IMR-90 (cell line): Measurements from ENCODE around the gene EFHC2. TPM values are rescaled to one million over a fixed set of nuclear protein-coding genes. Genes with fewer than 3 reads are reported as not detected.

Experiments used
- ATAC-seq: fragments of 200-7000 bp; cut with Tn5 transposase; 2 replicates; pipeline ENCODE4 v1.9.1; 2020; ENCODE audit warnings: low read depth, mild to moderate bottlenecking, moderate library complexity
- BruUV-seq: library from RNA; stranded (reverse); fragments of 400-500 nt; replicated peaks from 2 replicates; lab custom pipeline; 2021; lab: Mats Ljungman, UMichigan
- CTCF ChIA-PET: fragments of 300-600 bp; formaldehyde crosslinking; extraction: SDS; loops from one replicate; lab custom pipeline; 2021; ENCODE audit warnings: antibody characterized with exemption; lab: Yijun Ruan, JAX
- POLR2A ChIA-PET: fragments of 300-600 bp; sonication (Branson Sonifier 250); formaldehyde crosslinking; loops from one replicate; lab custom pipeline; 2022; ENCODE audit warnings: antibody characterized with exemption; ENCODE audit not compliant: unreplicated experiment; lab: Charles Lee
- DNase-seq: peaks from one replicate; pipeline ENCODE4 v3.0.0; 2013
- H2AFZ ChIP-seq: replicated peaks from 2 replicates; pipeline ENCODE3; 2013; ENCODE audit warnings: low read length, mild to moderate bottlenecking; ENCODE audit not compliant: poor library complexity
- H2AK5ac ChIP-seq: 2 replicates; pipeline ENCODE4 v1.6.1; 2013; ENCODE audit warnings: low read depth, low read length, inconsistent platforms
- H2AK9ac ChIP-seq: replicated peaks from 2 replicates; pipeline ENCODE3; 2013; ENCODE audit warnings: mild to moderate bottlenecking, low read depth, low read length, moderate library complexity; ENCODE audit not compliant: poor library complexity
- H2BK120ac ChIP-seq: 2 replicates; pipeline ENCODE4 v1.6.1; 2013; ENCODE audit warnings: low read depth, low read length, inconsistent platforms
- H2BK15ac ChIP-seq: 3 replicates; pipeline ENCODE4 v1.6.1; 2013; ENCODE audit warnings: low read depth, low read length, inconsistent platforms
- H2BK20ac ChIP-seq: 2 replicates; pipeline ENCODE4 v1.6.1; 2013; ENCODE audit warnings: low read depth, mild to moderate bottlenecking, inconsistent platforms, low read length, moderate library complexity
- H2BK5ac ChIP-seq: 2 replicates; pipeline ENCODE4 v1.6.1; 2013; ENCODE audit warnings: mild to moderate bottlenecking, low read depth, low read length, inconsistent platforms; ENCODE audit not compliant: poor library complexity, severe bottlenecking
- H3K14ac ChIP-seq: replicated peaks from 2 replicates; pipeline ENCODE4 v1.6.1; 2013; ENCODE audit warnings: low read depth, low read length, inconsistent platforms
- H3K18ac ChIP-seq: 2 replicates; pipeline ENCODE4 v1.6.1; 2013; ENCODE audit warnings: low read depth, low read length, control low read depth
- H3K23ac ChIP-seq: 2 replicates; pipeline ENCODE4 v1.6.1; 2013; ENCODE audit warnings: low read depth, low read length, inconsistent platforms
- H3K27ac ChIP-seq: 2 replicates; pipeline ENCODE4 v1.5.1; 2013; ENCODE audit warnings: mild to moderate bottlenecking, control low read depth, low read length; ENCODE audit not compliant: insufficient read depth
- H3K27me3 ChIP-seq: 2 replicates; pipeline ENCODE4 v1.6.1; 2013; ENCODE audit warnings: low read length; ENCODE audit not compliant: control insufficient read depth, insufficient read depth
- H3K36me3 ChIP-seq: 2 replicates; pipeline ENCODE4 v1.6.1; 2013; ENCODE audit warnings: low read length, mixed read lengths; ENCODE audit not compliant: control insufficient read depth, insufficient read depth
- H3K4ac ChIP-seq: 2 replicates; pipeline ENCODE4 v1.6.1; 2013; ENCODE audit warnings: low read depth, low read length, inconsistent platforms
- H3K4me1 ChIP-seq: 2 replicates; pipeline ENCODE4 v1.6.1; 2013; ENCODE audit warnings: low read length, mixed read lengths; ENCODE audit not compliant: control insufficient read depth, insufficient read depth
- H3K4me2 ChIP-seq: 2 replicates; pipeline ENCODE4 v1.6.1; 2013; ENCODE audit warnings: low read depth, mild to moderate bottlenecking, control low read depth, low read length, moderate library complexity
- H3K4me3 ChIP-seq: 2 replicates; pipeline ENCODE4 v1.5.1; 2013; ENCODE audit warnings: low read depth, mild to moderate bottlenecking, control low read depth, low read length, moderate library complexity; ENCODE audit not compliant: insufficient read depth
- H3K56ac ChIP-seq: 2 replicates; pipeline ENCODE4 v1.6.1; 2013; ENCODE audit warnings: low read length, inconsistent platforms; ENCODE audit not compliant: insufficient read depth; ENCODE audit errors: extremely low read depth
- H3K79me1 ChIP-seq, 2 experiments: 2 replicates each; pipeline ENCODE4 v1.6.1; 2013; ENCODE audit warnings: low read length in 2 of 2, inconsistent platforms in 1 of 2, low read depth in 1 of 2
- H3K9ac ChIP-seq: 2 replicates; pipeline ENCODE4 v1.6.1; 2013; ENCODE audit warnings: low read depth, low read length, control low read depth
- H3K9me1 ChIP-seq: 2 replicates; pipeline ENCODE4 v1.6.1; 2013; ENCODE audit warnings: low read length, inconsistent platforms; ENCODE audit not compliant: insufficient read depth
- H3K9me3 ChIP-seq: 2 replicates; pipeline ENCODE4 v1.6.1; 2013; ENCODE audit warnings: low read length; ENCODE audit not compliant: control insufficient read depth, insufficient read depth
- H4K20me1 ChIP-seq: 2 replicates; pipeline ENCODE4 v1.6.1; 2013; ENCODE audit warnings: low read length, inconsistent platforms; ENCODE audit not compliant: insufficient read depth
- H4K5ac ChIP-seq: 2 replicates; pipeline ENCODE4 v1.6.1; 2013; ENCODE audit warnings: mild to moderate bottlenecking, low read depth, low read length, control low read depth
- H4K8ac ChIP-seq, 2 experiments: 2 replicates each; pipeline ENCODE4 v1.6.1; 2013; ENCODE audit warnings: low read depth in 2 of 2, low read length in 2 of 2, control low read depth in 1 of 2, inconsistent platforms in 1 of 2
- H4K91ac ChIP-seq: 2 replicates; pipeline ENCODE4 v1.6.1; 2013; ENCODE audit warnings: low read depth, low read length, inconsistent platforms; ENCODE audit not compliant: insufficient read depth
- BHLHE40 ChIP-seq: fragments of 150-350 bp; IDR thresholded peaks from 2 replicates; pipeline ENCODE4 v1.6.1; 2016; ENCODE audit warnings: mild to moderate bottlenecking, low read depth, low read length
- CEBPB ChIP-seq: IDR thresholded peaks from 2 replicates; pipeline ENCODE4 v1.6.1; 2012; ENCODE audit warnings: low read depth, low read length, improper control_type of control experiment
- CHD1 ChIP-seq: IDR thresholded peaks from 2 replicates; pipeline ENCODE4 v1.6.1; 2012; ENCODE audit warnings: low read depth, low read length, improper control_type of control experiment
- FOS ChIP-seq: fragments of 150-350 bp; IDR thresholded peaks from 2 replicates; pipeline ENCODE4 v1.6.1; 2016; ENCODE audit warnings: low read depth, low read length
- MAFK ChIP-seq: IDR thresholded peaks from 2 replicates; pipeline ENCODE4 v1.6.1; 2012; ENCODE audit warnings: low read depth, low read length, improper control_type of control experiment
- MAZ ChIP-seq: IDR thresholded peaks from 2 replicates; pipeline ENCODE4 v1.6.1; 2012; ENCODE audit warnings: low read depth, mild to moderate bottlenecking, low read length, improper control_type of control experiment, moderate library complexity, borderline replicate concordance
- POLR2A ChIP-seq: IDR thresholded peaks from 2 replicates; pipeline ENCODE4 v1.6.1; 2012; ENCODE audit warnings: mild to moderate bottlenecking, low read depth, low read length
- RAD21 ChIP-seq: IDR thresholded peaks from 2 replicates; pipeline ENCODE4 v1.6.1; 2012; ENCODE audit warnings: low read length, improper control_type of control experiment
- RFX5 ChIP-seq: IDR thresholded peaks from 2 replicates; pipeline ENCODE4 v1.8.0; 2012; ENCODE audit warnings: low read depth, mild to moderate bottlenecking, low read length, moderate library complexity
- WGBS, 2 experiments: methylation state at CpG; one replicate each; pipeline versions ENCODE4 v1.1.5 to v1.1.7; 2013; ENCODE audit warnings: missing lambda C conversion rate in 2 of 2; ENCODE audit not compliant: insufficient read length in 1 of 2; ENCODE audit errors: extremely low coverage in 2 of 2; 5-methylcytosine and 5-hydroxymethylcytosine counted together
- dilution Hi-C: fragments of 300-500 bp; cut with HindIII; formaldehyde crosslinking; loops from one replicate; pipeline ENCODE4 v1.14.3; 2018; ENCODE audit warnings: low sequenced_read_pairs; ENCODE audit not compliant: unreplicated experiment
- in situ Hi-C: fragments of 300-500 bp; cut with MboI; formaldehyde crosslinking; loops from 3 replicates; pipeline ENCODE4 v1.14.3; 2019; ENCODE audit warnings: low sequenced_read_pairs, inconsistent platforms, mixed read lengths
- intact Hi-C: fragments of 100-400 bp; cut with micrococcal nuclease; formaldehyde crosslinking; loops from 2 replicates; pipeline ENCODE4 v1.10.0; 2022
- polyA plus RNA-seq, 3 experiments: library from polyadenylated mRNA; depleted of rRNA; stranded (reverse); fragments of >200 nt; gene quantifications; 2 replicates each; pipeline ENCODE4 v1.2.3, GENCODE V29; 2012; ENCODE audit warnings: low replicate concordance in 1 of 3
- total RNA-seq: library from RNA; depleted of rRNA; stranded (reverse); fragments of >200 nt; gene quantifications from 2 replicates; pipeline ENCODE4 v1.2.3, GENCODE V29; 2012
- TF ChIP-seq, protein P1 (sequence below): fragments of 150-350 bp; IDR thresholded peaks from 2 replicates; pipeline ENCODE4 v1.6.1; 2016; ENCODE audit warnings: low read depth, mild to moderate bottlenecking, low read length, moderate library complexity, borderline replicate concordance

Gene EFHC2
- total and polyA plus RNA-seq, 2 of the 4 experiments (the other 2 are of a cell fraction): 0.18 to 0.24 TPM

DNA sequence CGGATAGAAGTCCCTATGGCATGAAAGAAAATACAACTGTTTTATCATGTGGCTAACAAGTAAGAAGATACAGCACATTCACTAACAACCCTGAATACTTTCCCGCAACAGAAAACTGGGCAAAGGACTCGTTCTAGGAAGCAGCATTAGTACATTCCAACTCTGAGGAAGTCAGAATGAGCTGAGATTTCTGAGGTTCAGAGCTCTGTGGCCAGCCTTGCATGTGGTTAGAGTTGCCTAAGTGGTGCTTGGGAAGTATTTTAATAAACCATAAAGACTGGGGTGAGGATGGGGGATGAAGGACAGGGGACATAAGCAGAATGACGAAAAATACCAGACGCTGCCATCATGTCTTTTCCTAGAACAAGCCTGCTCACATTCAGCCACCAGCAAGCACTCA lies 82.2 kb downstream of the EFHC2 start:
- no peak overlapping the region for H2AK5ac ChIP-seq
- no TSS peak for BruUV-seq
- TF ChIP-seq, protein P1, sequence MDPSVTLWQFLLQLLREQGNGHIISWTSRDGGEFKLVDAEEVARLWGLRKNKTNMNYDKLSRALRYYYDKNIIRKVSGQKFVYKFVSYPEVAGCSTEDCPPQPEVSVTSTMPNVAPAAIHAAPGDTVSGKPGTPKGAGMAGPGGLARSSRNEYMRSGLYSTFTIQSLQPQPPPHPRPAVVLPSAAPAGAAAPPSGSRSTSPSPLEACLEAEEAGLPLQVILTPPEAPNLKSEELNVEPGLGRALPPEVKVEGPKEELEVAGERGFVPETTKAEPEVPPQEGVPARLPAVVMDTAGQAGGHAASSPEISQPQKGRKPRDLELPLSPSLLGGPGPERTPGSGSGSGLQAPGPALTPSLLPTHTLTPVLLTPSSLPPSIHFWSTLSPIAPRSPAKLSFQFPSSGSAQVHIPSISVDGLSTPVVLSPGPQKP: no peak
- TF ChIP-seq MAFK: no peak
- no peak for TF ChIP-seq CHD1
- no peak for TF ChIP-seq MAZ
- no peak for TF ChIP-seq RFX5
- TF ChIP-seq POLR2A: no peak
- no peak for TF ChIP-seq CEBPB
- TF ChIP-seq RAD21: no peak
- no peak for TF ChIP-seq FOS
- TF ChIP-seq BHLHE40: no peak
- H2AK9ac ChIP-seq: no peak overlapping the region
- no peak overlapping the region for H2AFZ ChIP-seq
- no peak overlapping the region for H3K14ac ChIP-seq
- H3K4ac ChIP-seq: no peak overlapping the region
- no peak for ATAC-seq
- in situ Hi-C loops (no loop called here), intact Hi-C loops (no loop called here), dilution Hi-C loops (no loop called here)
- H4K91ac ChIP-seq: no peak overlapping the region
- H3K18ac ChIP-seq: no peak overlapping the region
- H3K4me3 ChIP-seq: no peak overlapping the region
- DNase-seq: no peak
- H3K4me1 ChIP-seq: no peaks in the 10 kb centered on the region
- no peak overlapping the region for H3K23ac ChIP-seq
- H2BK15ac ChIP-seq: no peak overlapping the region
- no peaks in the 10 kb centered on the region for H3K9me3 ChIP-seq
- H2BK120ac ChIP-seq: no peak overlapping the region
- H3K9ac ChIP-seq: no peak overlapping the region
- H3K56ac ChIP-seq: no peak overlapping the region
- H3K4me2 ChIP-seq: no peak overlapping the region
- H3K79me1 ChIP-seq: no peaks in the 10 kb centered on the region
- ChIA-PET POLR2A (no interaction called here), CTCF (no interaction called here)
- no peak overlapping the region for H2BK20ac ChIP-seq
- H4K8ac ChIP-seq: no peak overlapping the region
- H4K5ac ChIP-seq: no peak overlapping the region
- no peak overlapping the region for H2BK5ac ChIP-seq
- H3K27me3 ChIP-seq: no peaks in the 10 kb centered on the region; the same call in 1 of the 2 replicates
- H3K36me3 ChIP-seq: no peaks in the 10 kb centered on the region
- WGBS, 2 experiments: no CpG with 5 or more reads among the region's 5 CpGs
- H3K9me1 ChIP-seq: no peaks in the 10 kb centered on the region
- H4K20me1 ChIP-seq: no peaks in the 10 kb centered on the region
- H3K27ac ChIP-seq: no peak overlapping the region
